ENCODE data around the gene TNRC6B. TPM values are rescaled to one million over a fixed set of nuclear protein-coding genes. Genes with fewer than 3 reads are reported as not detected.
A peak's percentile ranks its signal among the peaks of the same experiment; 100 is the strongest.

The TNRC6B gene
- polyA plus RNA-seq, 3 donors: 7.2 to 16.5 (median 11.8) TPM

DNA sequence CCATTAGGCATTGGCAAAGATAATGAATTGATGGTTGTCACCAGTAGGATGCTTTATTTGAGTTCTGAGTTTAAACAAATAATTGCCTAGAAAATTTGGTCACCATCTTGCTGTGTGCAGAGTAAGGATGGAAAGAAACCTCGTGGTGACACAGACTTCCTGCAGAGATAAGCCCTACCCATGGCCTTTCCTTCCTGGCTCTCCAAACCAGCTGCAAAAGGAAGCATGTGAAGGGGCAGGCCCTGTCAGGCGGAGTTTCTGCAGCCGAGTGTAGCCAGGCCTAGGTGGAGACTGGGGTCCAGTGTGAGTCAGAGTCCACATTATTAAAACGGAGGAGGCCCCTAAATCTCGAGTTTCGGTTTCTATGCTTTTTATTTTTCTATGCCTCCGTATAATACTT lies 85.5 kb downstream of the TNRC6B start:
- Histone ChIP-seq H3K36me3 (replicated peaks in 1 of 2; ENCODE audit: control insufficient read depth in 1 of 2, insufficient read depth in 2 of 2, low read length in 2 of 2) (peaks cover 61 to 92% of the 10 kb centered on the region in 2 donors), H3K9me3 (replicated peaks in 1 of 2; ENCODE audit: control insufficient read depth in 1 of 2, insufficient read depth in 1 of 2, low read length in 2 of 2) (no peaks in the 10 kb centered on the region), H2AFZ (ENCODE audit: insufficient read depth, low read depth, low read length, poor library complexity, severe bottlenecking) (no peak overlapping the region), H3K27me3 (ENCODE audit: control insufficient read depth in 2 of 2, insufficient read depth in 2 of 2, low read length in 2 of 2) (no peaks in the 10 kb centered on the region), H3K4me2 (replicated peaks; ENCODE audit: extremely low read depth, low read length, poor library complexity, severe bottlenecking) (no peak overlapping the region), H3K79me2 (ENCODE audit: insufficient read depth, low read length) (peaks cover 30% of the 10 kb centered on the region), H3K27ac (ENCODE audit: low read depth in 1 of 2, low read length in 2 of 2) (no peak overlapping the region), H3K9ac (ENCODE audit: insufficient read depth, low read length, poor library complexity, severe bottlenecking) (no peak overlapping the region), H3K4me3 (replicated peaks in 1 of 3; ENCODE audit: low read depth in 2 of 3, low read length in 3 of 3) (no peak overlapping the region), H3K4me1 (ENCODE audit: control insufficient read depth in 1 of 2, insufficient read depth in 2 of 2, low read length in 2 of 2) (peaks cover 11 to 19% of the 10 kb centered on the region in 2 donors), H4K20me1 (ENCODE audit: insufficient read depth, low read length) (peaks cover 87% of the 10 kb centered on the region)
- TF ChIP-seq, protein P1, sequence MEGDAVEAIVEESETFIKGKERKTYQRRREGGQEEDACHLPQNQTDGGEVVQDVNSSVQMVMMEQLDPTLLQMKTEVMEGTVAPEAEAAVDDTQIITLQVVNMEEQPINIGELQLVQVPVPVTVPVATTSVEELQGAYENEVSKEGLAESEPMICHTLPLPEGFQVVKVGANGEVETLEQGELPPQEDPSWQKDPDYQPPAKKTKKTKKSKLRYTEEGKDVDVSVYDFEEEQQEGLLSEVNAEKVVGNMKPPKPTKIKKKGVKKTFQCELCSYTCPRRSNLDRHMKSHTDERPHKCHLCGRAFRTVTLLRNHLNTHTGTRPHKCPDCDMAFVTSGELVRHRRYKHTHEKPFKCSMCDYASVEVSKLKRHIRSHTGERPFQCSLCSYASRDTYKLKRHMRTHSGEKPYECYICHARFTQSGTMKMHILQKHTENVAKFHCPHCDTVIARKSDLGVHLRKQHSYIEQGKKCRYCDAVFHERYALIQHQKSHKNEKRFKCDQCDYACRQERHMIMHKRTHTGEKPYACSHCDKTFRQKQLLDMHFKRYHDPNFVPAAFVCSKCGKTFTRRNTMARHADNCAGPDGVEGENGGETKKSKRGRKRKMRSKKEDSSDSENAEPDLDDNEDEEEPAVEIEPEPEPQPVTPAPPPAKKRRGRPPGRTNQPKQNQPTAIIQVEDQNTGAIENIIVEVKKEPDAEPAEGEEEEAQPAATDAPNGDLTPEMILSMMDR (IDR thresholded peaks at IDR 0.05): no peak
- H3K4me3 Mint-ChIP-seq: no peak overlapping the region
- intact Hi-C loops (cut with micrococcal nuclease): no loop called here
- 0% methylated on average over 1 of the region's 7 CpGs for WGBS (ENCODE audit: insufficient coverage)
- peaks cover 18% of the 10 kb centered on the region for H3K4me1 Mint-ChIP-seq
- no peak for DNase-seq
- peaks cover 63 to 82% of the 10 kb centered on the region in 2 donors for H3K36me3 Mint-ChIP-seq
- H3K27me3 Mint-ChIP-seq (ENCODE audit: low read depth in 3 of 3): no peaks in the 10 kb centered on the region
- peaks cover 0 to 5% (median 0%) of the 10 kb centered on the region in 7 donors for H3K9me3 Mint-ChIP-seq
- H3K27ac Mint-ChIP-seq: peak overlapping the region in 1 of 7 donors; percentile 65

DNA sequence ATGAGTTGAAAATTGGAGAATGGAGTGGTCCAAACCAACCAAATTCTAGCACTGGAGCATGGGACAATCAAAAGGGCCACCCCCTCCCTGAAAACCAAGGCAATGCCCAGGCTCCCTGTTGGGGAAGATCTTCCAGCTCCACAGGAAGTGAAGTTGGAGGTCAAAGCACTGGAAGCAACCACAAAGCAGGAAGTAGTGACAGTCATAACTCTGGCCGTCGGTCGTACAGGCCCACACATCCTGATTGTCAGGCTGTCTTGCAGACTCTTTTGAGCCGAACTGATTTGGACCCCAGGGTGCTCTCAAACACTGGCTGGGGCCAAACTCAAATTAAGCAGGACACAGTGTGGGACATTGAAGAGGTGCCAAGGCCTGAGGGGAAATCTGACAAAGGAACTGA lies 88.1 kb downstream of the TNRC6B start:
- Mint-ChIP-seq H3K4me3 (peak overlapping the region; percentile 34 to 53), H3K27me3 (ENCODE audit: low read depth in 3 of 3) (no peaks in the 10 kb centered on the region), H3K36me3 (peaks cover 68 to 83% of the 10 kb centered on the region in 2 donors), H3K4me1 (peaks cover 18% of the 10 kb centered on the region), H3K9me3 (peaks cover 0 to 5% (median 0%) of the 10 kb centered on the region in 7 donors), H3K27ac (peak overlapping the region; percentile 9 to 94 (median 76))
- Histone ChIP-seq H4K20me1 (ENCODE audit: insufficient read depth, low read length) (peaks cover 86% of the 10 kb centered on the region), H3K4me1 (ENCODE audit: control insufficient read depth in 1 of 2, insufficient read depth in 2 of 2, low read length in 2 of 2) (peaks cover 11 to 19% of the 10 kb centered on the region in 2 donors), H3K27ac (ENCODE audit: low read depth in 1 of 2, low read length in 2 of 2) (peak overlapping the region in 1 of 2 donors; percentile 64), H3K4me3 (replicated peaks in 1 of 3; ENCODE audit: low read depth in 2 of 3, low read length in 3 of 3) (peak overlapping the region in 1 of 3 experiments; percentile 9), H2AFZ (ENCODE audit: insufficient read depth, low read depth, low read length, poor library complexity, severe bottlenecking) (no peak overlapping the region), H3K79me2 (ENCODE audit: insufficient read depth, low read length) (peaks cover 15% of the 10 kb centered on the region), H3K36me3 (replicated peaks in 1 of 2; ENCODE audit: control insufficient read depth in 1 of 2, insufficient read depth in 2 of 2, low read length in 2 of 2) (peaks cover 56 to 85% of the 10 kb centered on the region in 2 donors), H3K9ac (ENCODE audit: insufficient read depth, low read length, poor library complexity, severe bottlenecking) (no peak overlapping the region), H3K9me3 (replicated peaks in 1 of 2; ENCODE audit: control insufficient read depth in 1 of 2, insufficient read depth in 1 of 2, low read length in 2 of 2) (no peaks in the 10 kb centered on the region), H3K4me2 (replicated peaks; ENCODE audit: extremely low read depth, low read length, poor library complexity, severe bottlenecking) (peak overlapping the region; percentile 21), H3K27me3 (ENCODE audit: control insufficient read depth in 2 of 2, insufficient read depth in 2 of 2, low read length in 2 of 2) (no peaks in the 10 kb centered on the region)
- peak; percentile 30 to 61 (median 53) for DNase-seq
- intact Hi-C loops (cut with micrococcal nuclease): no loop called here
- 0% methylated on average over 4 of the region's 4 CpGs for WGBS (ENCODE audit: insufficient coverage)
- TF ChIP-seq, protein P1 (IDR thresholded peaks at IDR 0.05): no peak
